Measurements from ENCODE around the gene SLC26A1. TPM values are rescaled to one million over a fixed set of nuclear protein-coding genes. Genes with fewer than 3 reads are reported as not detected.

The SLC26A1 gene, protein sequence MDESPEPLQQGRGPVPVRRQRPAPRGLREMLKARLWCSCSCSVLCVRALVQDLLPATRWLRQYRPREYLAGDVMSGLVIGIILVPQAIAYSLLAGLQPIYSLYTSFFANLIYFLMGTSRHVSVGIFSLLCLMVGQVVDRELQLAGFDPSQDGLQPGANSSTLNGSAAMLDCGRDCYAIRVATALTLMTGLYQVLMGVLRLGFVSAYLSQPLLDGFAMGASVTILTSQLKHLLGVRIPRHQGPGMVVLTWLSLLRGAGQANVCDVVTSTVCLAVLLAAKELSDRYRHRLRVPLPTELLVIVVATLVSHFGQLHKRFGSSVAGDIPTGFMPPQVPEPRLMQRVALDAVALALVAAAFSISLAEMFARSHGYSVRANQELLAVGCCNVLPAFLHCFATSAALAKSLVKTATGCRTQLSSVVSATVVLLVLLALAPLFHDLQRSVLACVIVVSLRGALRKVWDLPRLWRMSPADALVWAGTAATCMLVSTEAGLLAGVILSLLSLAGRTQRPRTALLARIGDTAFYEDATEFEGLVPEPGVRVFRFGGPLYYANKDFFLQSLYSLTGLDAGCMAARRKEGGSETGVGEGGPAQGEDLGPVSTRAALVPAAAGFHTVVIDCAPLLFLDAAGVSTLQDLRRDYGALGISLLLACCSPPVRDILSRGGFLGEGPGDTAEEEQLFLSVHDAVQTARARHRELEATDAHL
- 0.12 to 0.26 TPM (median 0.18 TPM) in 5 replicates for total RNA-seq (2022; extraction: Qiagen RNA extraction)

DNA sequence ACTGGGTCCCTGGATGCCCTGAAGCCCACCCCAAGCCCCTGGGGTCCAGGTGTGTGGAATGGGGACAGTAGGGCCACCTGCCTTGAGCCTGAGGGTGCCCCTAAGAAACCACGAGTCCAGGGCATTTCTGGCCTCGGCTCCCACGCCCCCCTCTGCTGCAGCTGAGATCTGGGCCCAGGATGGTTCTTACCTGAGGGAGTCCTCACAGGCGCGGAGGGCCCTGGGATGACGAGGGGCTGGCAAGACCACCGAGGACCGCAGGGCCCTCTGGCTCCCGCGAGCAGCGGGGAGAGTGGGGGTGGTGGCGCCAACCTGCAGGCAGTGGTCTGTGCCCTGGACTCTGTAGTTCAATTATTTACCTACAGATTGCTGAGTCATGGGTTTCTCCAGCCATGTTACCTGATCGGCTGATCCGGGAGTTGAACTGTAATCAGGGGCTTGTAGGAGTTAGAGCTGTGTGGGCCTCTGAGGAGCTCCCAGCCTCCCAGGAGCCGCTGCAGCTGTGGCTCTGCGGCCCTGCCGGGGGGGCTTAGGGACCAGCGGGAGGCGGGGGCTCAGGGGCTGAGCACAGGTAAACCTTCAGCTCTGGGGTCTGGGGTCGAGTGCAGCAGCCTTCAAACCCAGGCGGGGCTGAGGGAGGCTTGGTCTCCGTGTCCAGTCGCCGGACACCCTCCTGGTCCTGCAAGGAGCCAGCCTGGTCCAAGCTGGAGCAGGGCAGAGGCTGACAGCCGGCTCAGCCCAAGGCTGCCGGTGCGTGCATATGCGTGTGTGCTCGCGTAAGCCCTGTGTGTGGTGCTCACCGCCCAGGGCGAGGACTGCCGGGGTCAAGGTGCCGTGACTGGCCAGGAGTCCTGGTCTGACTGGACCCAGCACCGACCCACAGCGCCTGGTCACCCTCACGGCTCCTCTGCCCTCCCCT lies at the start of gene SLC26A1:
Gene SLC26A1 (minus strand): TSS at position 294 of the 919 bp plus-strand sequence. CDS start 1,701 bp downstream, outside the sequence.

DNA sequence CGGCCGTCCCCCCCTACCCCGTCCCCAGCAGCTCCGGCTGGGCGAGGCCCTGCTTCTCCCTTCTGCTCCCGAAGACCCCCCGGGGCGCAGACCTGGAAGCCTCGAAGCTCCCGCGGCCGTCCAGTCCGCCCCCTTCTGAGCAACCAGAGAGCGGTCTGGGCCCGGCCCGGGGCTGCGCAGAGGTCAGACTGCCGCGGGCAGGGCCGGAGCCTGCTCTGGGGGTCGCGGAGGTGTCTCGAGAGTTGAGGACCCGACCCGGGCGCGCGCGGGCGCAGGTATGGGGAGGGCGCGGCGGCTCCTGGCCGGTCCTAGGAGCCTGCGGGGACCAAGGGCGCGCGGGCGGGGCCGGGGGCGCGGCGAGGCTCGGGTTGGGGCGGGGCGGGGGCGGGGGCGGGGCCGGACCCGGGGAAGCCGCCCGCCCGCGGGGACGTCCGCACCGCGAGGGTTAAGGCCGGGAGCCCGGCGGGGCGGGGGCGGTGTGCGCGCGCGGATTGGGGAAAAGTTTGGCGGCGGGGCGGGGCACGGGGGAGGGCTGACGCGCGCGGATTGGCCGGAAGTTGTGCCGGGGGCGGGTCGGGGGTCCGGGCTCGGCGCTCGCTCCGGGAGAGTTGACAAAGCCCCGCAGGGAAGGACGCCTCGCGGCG lies 17.9 kb upstream of the SLC26A1 start, which contains the start of gene FGFRL1:
Gene FGFRL1 (plus strand): TSS at position 605 of the 644 bp plus-strand sequence. CDS start 860 bp downstream, outside the sequence.

DNA sequence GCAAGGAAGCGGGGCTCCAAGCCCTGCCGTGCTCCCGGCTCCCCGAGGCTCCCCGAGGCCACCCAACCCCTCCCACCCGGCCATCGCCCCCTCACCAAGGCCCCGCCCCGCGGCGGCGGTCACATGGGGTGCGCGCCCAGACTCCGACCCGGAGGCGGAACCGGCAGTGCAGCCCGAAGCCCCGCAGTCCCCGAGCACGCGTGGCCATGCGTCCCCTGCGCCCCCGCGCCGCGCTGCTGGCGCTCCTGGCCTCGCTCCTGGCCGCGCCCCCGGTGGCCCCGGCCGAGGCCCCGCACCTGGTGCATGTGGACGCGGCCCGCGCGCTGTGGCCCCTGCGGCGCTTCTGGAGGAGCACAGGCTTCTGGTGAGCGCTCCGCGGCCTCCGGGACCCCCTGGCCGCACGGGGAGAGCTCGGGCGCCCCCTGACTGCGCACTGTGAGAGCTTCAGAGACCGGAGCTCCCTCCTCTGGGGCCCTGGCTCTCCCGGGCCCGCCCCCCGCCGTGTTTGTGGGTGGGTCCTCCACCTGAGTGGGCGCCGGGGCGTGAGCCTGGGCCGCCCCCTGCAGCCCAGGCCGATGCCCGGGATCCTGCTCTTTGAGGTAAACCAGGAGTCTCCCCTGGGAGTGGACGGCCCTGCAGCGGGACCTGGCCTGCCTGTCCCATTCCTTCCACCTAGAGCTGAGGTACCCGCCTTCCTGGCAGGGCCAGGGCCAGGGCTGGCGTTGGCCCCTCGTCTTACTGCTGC lies 6.2 kb downstream of the SLC26A1 start, which contains the start of gene IDUA:
Gene IDUA (plus strand): TSS at position 166 of the 745 bp plus-strand sequence. CDS start 41 bp downstream, at position 207.

DNA sequence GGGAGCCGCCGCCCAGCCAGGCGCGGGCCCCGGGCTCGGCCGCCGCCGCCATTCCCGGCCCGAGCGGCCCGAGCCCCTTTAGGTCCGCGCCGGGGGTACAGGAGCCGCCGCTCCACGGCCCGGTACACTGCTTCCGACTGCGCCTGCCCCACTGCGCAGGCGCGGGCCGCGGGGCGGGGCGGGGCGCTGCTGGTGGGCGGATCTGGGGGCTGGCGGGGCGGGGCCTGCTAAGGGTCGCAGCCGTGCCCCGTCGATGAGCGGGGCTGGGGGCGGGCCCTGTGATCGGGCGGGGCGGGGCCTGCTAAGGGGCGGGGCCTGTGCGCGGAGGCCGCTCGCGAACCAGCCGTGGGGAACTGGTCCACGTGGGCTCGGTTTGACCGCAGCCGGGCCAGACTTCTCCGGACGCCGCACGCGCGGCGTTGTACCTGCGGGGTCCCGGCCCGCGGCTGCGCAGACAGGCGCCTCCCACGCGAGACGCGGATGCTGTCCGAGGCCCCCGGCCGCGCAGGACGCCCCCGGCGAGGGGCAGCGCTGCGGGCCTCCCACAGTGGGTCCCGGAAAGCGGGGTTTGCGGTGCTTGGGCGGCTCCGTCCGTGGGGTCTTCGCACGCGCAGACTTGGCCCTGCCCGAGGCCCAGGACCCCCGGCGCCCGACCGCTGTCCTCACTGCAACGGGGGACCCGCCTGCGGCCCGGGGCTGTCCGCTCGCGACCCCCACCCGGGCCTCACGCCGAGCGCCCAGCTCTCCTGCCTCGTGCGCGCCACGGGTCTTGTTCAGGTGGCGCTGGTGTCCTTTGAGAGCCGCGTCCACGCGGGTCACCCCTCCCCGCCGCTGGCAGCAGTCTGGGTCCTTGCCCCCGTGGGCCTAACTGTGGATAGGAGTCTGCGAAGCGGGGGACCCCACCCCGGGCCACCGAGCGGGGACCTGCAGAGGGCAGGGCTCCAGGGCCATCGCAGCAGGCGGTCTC lies 19.5 kb downstream of the SLC26A1 start, which contains the start of gene DGKQ:
Gene DGKQ (minus strand): TSS at position 139 of the 967 bp plus-strand sequence. CDS start 87 bp downstream, at position 52.

Other genes starting within 250 kb of the SLC26A1 start
- 0.28 to 0.90 TPM (median 0.47 TPM) in 5 replicates for gene CPLX1, start 167.3 kb downstream of the SLC26A1 start, total RNA-seq (2022; extraction: Qiagen RNA extraction)
- gene GAK, start 61.1 kb downstream of the SLC26A1 start, total RNA-seq (2022; extraction: Qiagen RNA extraction) = 31.3 to 51.7 TPM (median 47.9 TPM) in 5 replicates
- 9.0 to 12.8 TPM (median 10.7 TPM) in 5 replicates for gene TMEM175, start 60.9 kb downstream of the SLC26A1 start, total RNA-seq (2022; extraction: Qiagen RNA extraction)
- gene DGKQ, start 19.8 kb downstream of the SLC26A1 start, total RNA-seq (2022; extraction: Qiagen RNA extraction) = 4.0 to 7.9 TPM (median 6.8 TPM) in 5 replicates
- gene IDUA, start 6.4 kb downstream of the SLC26A1 start, total RNA-seq (2022; extraction: Qiagen RNA extraction) = 6.9 to 12.9 TPM (median 9.4 TPM) in 5 replicates
- gene FGFRL1, start 18.2 kb upstream of the SLC26A1 start, total RNA-seq (2022; extraction: Qiagen RNA extraction) = 12.2 to 22.0 TPM (median 21.3 TPM) in 5 replicates
- gene RNF212, start 120.2 kb upstream of the SLC26A1 start, total RNA-seq (2022; extraction: Qiagen RNA extraction) = 0.81 to 2.9 TPM (median 2.4 TPM) in 5 replicates
- gene SPON2, start 179.2 kb upstream of the SLC26A1 start, total RNA-seq (2022; extraction: Qiagen RNA extraction) = 0.26 to 0.41 TPM (median 0.39 TPM) in 5 replicates

All from A549 treated with dexamethasone at 1 μM for 4 hours (cell line).